ENCODE data around the gene C11orf71. TPM values are rescaled to one million over a fixed set of nuclear protein-coding genes. Genes with fewer than 3 reads are reported as not detected.

C11orf71 gene
- total and polyA plus RNA-seq, 2 donors (not counting 1 experiment from before 2014, with no cell fraction given), result 12.1 to 14.8 TPM

DNA sequence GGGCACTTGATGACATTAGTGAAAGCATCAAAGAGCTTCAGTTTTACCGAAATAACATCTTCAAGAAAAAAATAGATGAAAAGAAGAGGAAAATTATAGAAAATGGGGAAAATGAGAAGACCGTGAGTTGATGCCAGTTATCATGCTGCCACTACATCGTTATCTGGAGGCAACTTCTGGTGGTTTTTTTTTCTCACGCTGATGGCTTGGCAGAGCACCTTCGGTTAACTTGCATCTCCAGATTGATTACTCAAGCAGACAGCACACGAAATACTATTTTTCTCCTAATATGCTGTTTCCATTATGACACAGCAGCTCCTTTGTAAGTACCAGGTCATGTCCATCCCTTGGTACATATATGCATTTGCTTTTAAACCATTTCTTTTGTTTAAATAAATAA, 49.5 kb upstream of the C11orf71 start:
- intact Hi-C loops (cut with micrococcal nuclease), result no loop called here
- H2AFZ ChIP-seq (ENCODE audit: insufficient read depth, low read depth, low read length, poor library complexity, severe bottlenecking), result no peak overlapping the region
- no peak for TF ChIP-seq EZH2 (IDR thresholded peaks at IDR 0.05; ENCODE audit: borderline replicate concordance, insufficient read depth, low read depth, low read length, poor library complexity, severe bottlenecking)
- TF ChIP-seq, protein P1, sequence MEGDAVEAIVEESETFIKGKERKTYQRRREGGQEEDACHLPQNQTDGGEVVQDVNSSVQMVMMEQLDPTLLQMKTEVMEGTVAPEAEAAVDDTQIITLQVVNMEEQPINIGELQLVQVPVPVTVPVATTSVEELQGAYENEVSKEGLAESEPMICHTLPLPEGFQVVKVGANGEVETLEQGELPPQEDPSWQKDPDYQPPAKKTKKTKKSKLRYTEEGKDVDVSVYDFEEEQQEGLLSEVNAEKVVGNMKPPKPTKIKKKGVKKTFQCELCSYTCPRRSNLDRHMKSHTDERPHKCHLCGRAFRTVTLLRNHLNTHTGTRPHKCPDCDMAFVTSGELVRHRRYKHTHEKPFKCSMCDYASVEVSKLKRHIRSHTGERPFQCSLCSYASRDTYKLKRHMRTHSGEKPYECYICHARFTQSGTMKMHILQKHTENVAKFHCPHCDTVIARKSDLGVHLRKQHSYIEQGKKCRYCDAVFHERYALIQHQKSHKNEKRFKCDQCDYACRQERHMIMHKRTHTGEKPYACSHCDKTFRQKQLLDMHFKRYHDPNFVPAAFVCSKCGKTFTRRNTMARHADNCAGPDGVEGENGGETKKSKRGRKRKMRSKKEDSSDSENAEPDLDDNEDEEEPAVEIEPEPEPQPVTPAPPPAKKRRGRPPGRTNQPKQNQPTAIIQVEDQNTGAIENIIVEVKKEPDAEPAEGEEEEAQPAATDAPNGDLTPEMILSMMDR (IDR thresholded peaks at IDR 0.05), result no peak

DNA sequence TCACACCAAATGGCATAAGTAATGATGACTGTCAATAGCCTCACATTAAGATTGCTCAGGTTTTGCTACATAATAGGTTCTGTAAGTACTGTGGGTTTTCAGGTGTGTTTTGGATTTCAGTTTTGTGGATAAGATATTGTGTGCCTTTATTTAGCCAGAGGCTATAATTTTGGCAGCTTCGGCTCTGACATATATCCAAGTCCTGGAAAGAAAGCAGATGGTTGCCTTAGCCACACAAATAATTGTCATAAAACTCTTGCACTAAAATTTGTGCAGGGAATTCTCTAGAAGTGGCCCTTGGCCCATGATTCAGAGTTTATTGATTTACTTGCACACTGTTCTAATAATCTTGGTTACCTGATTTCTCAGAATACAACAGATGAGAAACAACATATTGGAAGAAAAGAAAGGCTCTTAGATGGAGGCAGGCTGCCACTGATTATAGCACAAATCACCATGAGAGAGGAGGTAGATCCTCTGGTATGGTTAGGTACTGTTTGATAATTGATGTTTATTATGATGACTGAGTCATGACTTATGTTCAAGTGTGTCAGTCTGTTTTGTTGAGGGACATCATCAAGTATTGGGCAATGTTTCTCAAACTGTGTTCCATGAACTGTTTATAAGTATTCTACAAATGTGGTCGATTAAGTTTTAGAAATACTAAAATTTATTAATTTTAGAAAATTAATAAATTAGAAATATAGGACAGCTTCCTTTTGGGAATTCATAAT, 48.6 kb upstream of the C11orf71 start:
- Mint-ChIP-seq H3K27me3 (no peaks in the 10 kb centered on the region), H3K27ac (no peak overlapping the region), H3K4me3 (no peak overlapping the region), H3K4me1 (no peaks in the 10 kb centered on the region), H3K9me3 (ENCODE audit: insufficient read depth) (no peaks in the 10 kb centered on the region)
- intact Hi-C loops (cut with micrococcal nuclease), result no loop called here
- CTCF ChIA-PET, result no interaction called here
- DNase-seq, result no peak
- no peak overlapping the region for H3K9ac ChIP-seq (ENCODE audit: low read length)
- H3K36me3 ChIP-seq (replicated peaks in 1 of 2; ENCODE audit: control extremely low read depth in 1 of 2, control insufficient read depth in 1 of 2, extremely low read depth in 1 of 2, insufficient read depth in 2 of 2, low read length in 1 of 2), result peaks cover 7 to 15% of the 10 kb centered on the region in 2 experiments
- no peaks in the 10 kb centered on the region for H3K27me3 ChIP-seq (replicated peaks in 1 of 4; ENCODE audit: control extremely low read depth in 1 of 4, control insufficient read depth in 3 of 4, insufficient read depth in 4 of 4, low read length in 3 of 4)
- no peaks in the 10 kb centered on the region for H3K9me3 ChIP-seq (ENCODE audit: control extremely low read depth in 1 of 3, control insufficient read depth in 2 of 3, insufficient read depth in 1 of 3, low read length in 2 of 3)
- no peak for ATAC-seq (ENCODE audit: low read depth)
- H2AFZ ChIP-seq (ENCODE audit: insufficient read depth, low read depth, low read length, poor library complexity, severe bottlenecking), result no peak overlapping the region
- no peaks in the 10 kb centered on the region for H3K4me1 ChIP-seq (ENCODE audit: control insufficient read depth in 2 of 2, insufficient read depth in 2 of 2, low read length in 2 of 2)
- TF ChIP-seq, protein P1 (IDR thresholded peaks at IDR 0.05), result no peak
- no peak for TF ChIP-seq EZH2 (IDR thresholded peaks at IDR 0.05; ENCODE audit: borderline replicate concordance, insufficient read depth, low read depth, low read length, poor library complexity, severe bottlenecking)
- no peak overlapping the region for H3K4me2 ChIP-seq (replicated peaks; ENCODE audit: low read depth, low read length, poor library complexity, severe bottlenecking)
- H3K79me2 ChIP-seq (ENCODE audit: control insufficient read depth, insufficient read depth, low read length), result no peaks in the 10 kb centered on the region
- WGBS (ENCODE audit: insufficient coverage), result no CpG with 5 or more reads among the region's 2 CpGs
- H3K4me3 ChIP-seq (ENCODE audit: control extremely low read depth in 1 of 5, extremely low read depth in 1 of 5, insufficient read depth in 1 of 5, low read depth in 2 of 5, low read length in 4 of 5), result no peak overlapping the region
- POLR2A ChIA-PET, result no interaction called here
- no peak overlapping the region for H3K27ac ChIP-seq (ENCODE audit: low read length in 2 of 2)
- no peaks in the 10 kb centered on the region for H4K20me1 ChIP-seq (ENCODE audit: control insufficient read depth, insufficient read depth, low read length, poor library complexity, severe bottlenecking)

More for the DNA sequence above, 49.5 kb upstream of the C11orf71 start:
- no peak for DNase-seq
- Mint-ChIP-seq H3K4me1 (no peaks in the 10 kb centered on the region), H3K9me3 (ENCODE audit: insufficient read depth) (no peaks in the 10 kb centered on the region), H3K4me3 (no peak overlapping the region), H3K27ac (no peak overlapping the region), H3K27me3 (no peaks in the 10 kb centered on the region)
- H4K20me1 ChIP-seq (ENCODE audit: control insufficient read depth, insufficient read depth, low read length, poor library complexity, severe bottlenecking), result no peaks in the 10 kb centered on the region
- ChIA-PET POLR2A (no interaction called here), CTCF (no interaction called here)
- 100% methylated on average over 6 of the region's 6 CpGs for WGBS (ENCODE audit: insufficient coverage)
- no peak overlapping the region for H3K4me2 ChIP-seq (replicated peaks; ENCODE audit: low read depth, low read length, poor library complexity, severe bottlenecking)
- H3K36me3 ChIP-seq (replicated peaks in 1 of 2; ENCODE audit: control extremely low read depth in 1 of 2, control insufficient read depth in 1 of 2, extremely low read depth in 1 of 2, insufficient read depth in 2 of 2, low read length in 1 of 2), result peaks cover 7% of the 10 kb centered on the region in 2 experiments
- no peaks in the 10 kb centered on the region for H3K27me3 ChIP-seq (replicated peaks in 1 of 4; ENCODE audit: control extremely low read depth in 1 of 4, control insufficient read depth in 3 of 4, insufficient read depth in 4 of 4, low read length in 3 of 4)
- H3K4me3 ChIP-seq (ENCODE audit: control extremely low read depth in 1 of 5, extremely low read depth in 1 of 5, insufficient read depth in 1 of 5, low read depth in 2 of 5, low read length in 4 of 5), result no peak overlapping the region
- H3K9ac ChIP-seq (ENCODE audit: low read length), result no peak overlapping the region
- H3K4me1 ChIP-seq (ENCODE audit: control insufficient read depth in 2 of 2, insufficient read depth in 2 of 2, low read length in 2 of 2), result no peaks in the 10 kb centered on the region
- H3K27ac ChIP-seq (ENCODE audit: low read length in 2 of 2), result no peak overlapping the region
- no peaks in the 10 kb centered on the region for H3K9me3 ChIP-seq (ENCODE audit: control extremely low read depth in 1 of 3, control insufficient read depth in 2 of 3, insufficient read depth in 1 of 3, low read length in 2 of 3)
- no peaks in the 10 kb centered on the region for H3K79me2 ChIP-seq (ENCODE audit: control insufficient read depth, insufficient read depth, low read length)
- no peak for ATAC-seq (ENCODE audit: low read depth)

Data from B cell (primary cell).